ENCODE measurements around the gene SMAD3. TPM values are rescaled to one million over a fixed set of nuclear protein-coding genes. Genes with fewer than 3 reads are reported as not detected.
"Not testable (repeated sequence)": the region's sequence is repeated elsewhere in the genome, so short reads cannot be mapped to it uniquely, and the experiment has no call there.

Gene SMAD3
- polyA plus RNA-seq, 5 donors: 40.4 to 54.0 (median 46.2) TPM

- DNase-seq: no peak
Measured at GRCh38 chr15:67061811-67062368, 3.5 kb upstream of the SMAD3 start.

- DNase-seq: no peak
Measured at GRCh38 chr15:67062369-67062985, 2.9 kb upstream of the SMAD3 start.

GRCh38 chr15:67063689-67064606 is 1.5 kb upstream of the SMAD3 start:
- no peak for DNase-seq

- DNase-seq: no peak
Measured at GRCh38 chr15:67064607-67065530, 533 bp upstream of the SMAD3 start.

GRCh38 chr15:67066041-67066958 is 898 bp downstream of the SMAD3 start:
- no peak for DNase-seq

GRCh38 chr15:67066959-67067853 is 1.8 kb downstream of the SMAD3 start:
- no peak for DNase-seq

GRCh38 chr15:67067930-67068551 is 2.6 kb downstream of the SMAD3 start:
- no peak for DNase-seq

- no peak for DNase-seq
Measured at GRCh38 chr15:67068710-67069400, 3.5 kb downstream of the SMAD3 start.

- no peak for DNase-seq
Measured at GRCh38 chr15:67070150-67070549, 4.7 kb downstream of the SMAD3 start.

GRCh38 chr15:67070892-67071664 is 5.7 kb downstream of the SMAD3 start:
- DNase-seq: no peak

GRCh38 chr15:67072442-67072841 is 7.0 kb downstream of the SMAD3 start:
- DNase-seq: no peak

GRCh38 chr15:67072958-67073357 is 7.6 kb downstream of the SMAD3 start:
- DNase-seq: no peak

GRCh38 chr15:67074886-67075229 is 9.5 kb downstream of the SMAD3 start:
- no peak for DNase-seq

- not testable (repeated sequence) for DNase-seq
Measured at GRCh38 chr15:67075555-67076135, 10.2 kb downstream of the SMAD3 start.

- DNase-seq: no peak
Measured at GRCh38 chr15:67076147-67076843, 10.9 kb downstream of the SMAD3 start.

- DNase-seq: no peak
Measured at GRCh38 chr15:67077641-67078215, 12.3 kb downstream of the SMAD3 start.
